NCI-H2227 (cell line): ENCODE measurements around the gene TMF1.

Experiments
- DNase-seq: peaks from one replicate; lab custom pipeline; 2025; ENCODE audit not compliant: unreplicated experiment; lab: John Stamatoyannopoulos, UW

TMF1 gene

GRCh38 chr3:69014022-69014580, 38.0 kb downstream of the TMF1 start:
- no peak for DNase-seq

GRCh38 chr3:69013253-69014021, 38.7 kb downstream of the TMF1 start, which contains the start of gene EOGT:
Gene EOGT (minus strand): TSS chr3:69013684. CDS start chr3:69009846, 3,838 bp downstream.
- DNase-seq: peak; percentile 84

- no peak for DNase-seq
Observed at GRCh38 chr3:69012800-69013252, 39.3 kb downstream of the TMF1 start.

- DNase-seq: no peak
Observed at GRCh38 chr3:69012100-69012799, 39.9 kb downstream of the TMF1 start.

DNA sequence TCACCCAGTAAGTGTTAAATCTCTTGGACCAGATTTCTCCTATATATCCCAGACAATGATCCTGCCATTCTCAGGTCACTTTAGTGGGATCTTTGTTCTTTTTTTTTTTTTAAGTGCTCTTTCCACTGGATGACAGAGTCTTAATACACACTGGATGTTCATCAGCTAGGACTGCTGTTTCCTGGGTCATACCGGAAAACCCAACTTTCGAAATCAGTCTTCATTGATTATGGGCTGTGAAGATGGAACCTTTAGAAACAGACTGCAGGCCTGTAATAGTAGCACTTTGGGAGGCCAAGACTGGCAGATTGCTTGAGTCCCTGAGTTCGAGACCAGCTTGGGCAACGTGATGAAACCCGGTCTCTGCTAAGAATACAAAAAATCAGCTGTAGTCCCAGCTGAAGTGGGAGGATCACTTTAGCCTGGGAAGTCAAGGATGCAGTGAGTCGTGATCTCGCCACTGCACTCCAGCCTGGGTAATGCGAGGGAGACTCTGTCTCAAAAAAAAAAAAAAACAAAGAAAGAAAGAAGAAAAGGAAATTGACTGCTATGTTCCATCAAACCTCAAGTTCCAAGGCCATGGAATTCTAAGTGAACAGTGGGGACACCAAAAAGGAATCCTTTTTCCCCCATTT, 40.9 kb downstream of the TMF1 start:
- no peak for DNase-seq

DNA sequence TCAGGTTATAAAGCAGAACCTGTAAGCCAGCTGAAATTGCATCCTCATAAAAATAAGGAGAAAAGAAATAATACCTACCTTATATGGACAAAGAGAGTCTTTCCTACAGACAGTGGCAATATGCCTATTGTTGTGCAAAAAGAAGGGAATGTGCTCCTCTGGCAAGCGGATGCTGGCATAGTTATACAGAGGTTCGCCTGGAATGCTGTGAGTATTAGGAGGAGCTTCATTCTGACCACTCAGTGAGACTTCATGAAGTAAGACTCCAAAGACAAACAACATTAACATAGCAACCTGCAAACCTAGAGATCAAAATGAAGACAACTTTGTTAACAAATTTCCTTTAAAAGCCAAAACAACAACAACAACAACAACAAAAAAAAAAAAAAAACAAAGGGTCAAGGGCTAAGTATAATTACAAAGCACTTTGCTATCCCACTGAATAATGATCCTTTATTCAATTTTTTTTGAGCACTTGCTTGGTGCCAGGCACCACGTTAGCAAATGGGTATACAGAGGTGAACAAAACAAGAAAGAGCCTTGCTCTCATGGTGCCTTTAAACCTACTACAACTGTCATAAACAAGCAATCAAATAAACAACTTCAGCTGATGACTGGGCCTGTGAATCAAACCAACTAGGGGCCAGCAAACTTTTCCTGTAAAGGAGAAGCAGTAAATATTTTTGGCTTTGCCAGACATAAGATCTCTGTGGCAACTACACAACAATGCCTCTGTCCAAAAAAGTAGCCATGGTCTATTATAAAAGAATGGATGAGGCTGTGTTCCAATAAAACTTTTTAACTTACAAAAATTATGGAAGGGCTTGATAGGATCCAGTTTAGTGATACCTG, 42.3 kb downstream of the TMF1 start:
- DNase-seq: no peak

GRCh38 chr3:69008980-69009379, 43.2 kb downstream of the TMF1 start:
- DNase-seq: no peak

DNA sequence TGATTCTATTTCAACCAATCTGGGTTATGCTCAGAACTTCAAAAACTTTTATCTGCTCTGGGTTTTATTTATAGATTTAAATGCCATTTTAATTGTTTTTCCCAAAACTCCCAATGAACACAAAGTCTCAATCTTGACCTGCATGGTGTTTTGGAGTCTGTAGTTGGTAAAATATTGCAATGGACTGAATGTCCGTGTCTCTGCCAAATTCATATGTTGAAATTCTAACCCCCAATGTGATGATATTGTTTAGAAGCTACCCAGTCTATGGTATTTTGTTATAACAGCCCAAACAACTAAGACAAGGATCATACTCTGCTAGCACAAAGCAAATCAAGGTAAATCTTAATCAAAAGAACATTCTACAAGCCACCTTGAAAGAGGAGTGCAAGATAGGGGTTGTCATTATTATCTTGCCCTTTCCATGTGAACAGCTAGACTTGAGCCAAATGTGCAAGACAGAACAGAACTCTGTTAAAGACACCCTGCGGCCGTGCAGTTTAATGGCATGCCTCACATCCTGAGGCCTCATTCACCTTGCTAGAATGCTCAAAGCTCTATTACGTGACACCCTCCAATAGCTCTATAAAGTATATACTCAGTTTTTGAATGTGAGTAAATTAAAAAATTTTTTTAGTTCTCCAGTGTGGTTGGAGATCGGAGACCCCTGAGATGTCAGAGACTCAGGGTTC, 46.2 kb downstream of the TMF1 start:
- no peak for DNase-seq

GRCh38 chr3:69005071-69005790, 46.9 kb downstream of the TMF1 start:
- DNase-seq: no peak

DNA sequence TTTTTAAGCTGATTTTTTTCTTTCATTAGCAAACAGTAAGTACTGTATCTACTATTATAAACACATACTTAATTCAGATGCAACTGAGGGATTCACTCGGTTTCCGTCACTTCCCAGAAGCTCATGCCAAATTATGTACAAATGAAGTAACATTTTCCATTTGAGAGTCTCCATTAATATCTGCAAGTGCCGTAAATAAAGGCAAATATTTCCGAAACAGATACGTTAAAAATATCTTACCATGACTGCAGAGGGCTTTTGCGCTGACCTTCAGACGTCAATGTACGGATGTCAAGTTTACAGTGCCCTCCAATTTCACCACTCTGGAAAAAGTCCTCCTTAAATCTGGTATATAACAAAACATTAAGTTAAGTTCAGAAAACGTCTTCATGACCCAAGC, 48.0 kb downstream of the TMF1 start:
- DNase-seq: no peak

DNA sequence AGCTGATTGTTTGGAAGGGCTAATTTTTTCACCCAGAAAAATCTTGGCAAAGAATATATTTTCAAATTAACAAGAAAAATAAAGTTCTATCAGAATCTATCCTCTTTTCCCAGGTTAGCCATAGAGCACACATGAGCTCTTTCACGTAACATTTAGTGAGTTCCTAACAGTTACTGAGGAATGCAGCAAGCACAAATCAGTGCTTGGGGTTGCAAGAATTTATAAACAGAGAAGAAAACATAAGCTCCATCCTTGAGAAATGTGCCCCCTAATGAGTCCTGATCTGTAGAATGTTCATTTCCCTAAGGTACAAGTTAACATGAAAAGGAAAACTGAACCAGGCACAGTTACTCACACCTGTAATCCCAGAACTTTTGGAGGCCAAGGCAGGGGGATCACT, 52.5 kb downstream of the TMF1 start:
- no peak for DNase-seq

DNA sequence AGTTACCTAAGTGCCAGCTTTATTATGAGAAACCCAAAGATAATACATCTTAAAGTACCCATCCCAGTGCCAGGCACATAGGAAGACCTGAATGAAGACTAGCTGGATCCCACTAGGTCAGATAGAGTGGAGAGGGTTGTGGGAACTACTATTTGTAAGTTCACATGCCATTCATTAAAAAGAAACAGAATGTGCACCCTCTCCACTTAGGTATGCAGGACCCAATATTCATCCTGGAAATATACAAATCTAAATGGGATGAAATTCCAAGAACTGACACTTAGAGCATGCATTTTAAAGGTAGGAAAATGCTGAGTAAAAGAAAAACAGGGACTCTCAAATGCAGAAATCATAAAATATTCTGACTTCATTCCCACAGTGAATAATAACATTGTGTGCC, 53.0 kb downstream of the TMF1 start:
- no peak for DNase-seq

DNA sequence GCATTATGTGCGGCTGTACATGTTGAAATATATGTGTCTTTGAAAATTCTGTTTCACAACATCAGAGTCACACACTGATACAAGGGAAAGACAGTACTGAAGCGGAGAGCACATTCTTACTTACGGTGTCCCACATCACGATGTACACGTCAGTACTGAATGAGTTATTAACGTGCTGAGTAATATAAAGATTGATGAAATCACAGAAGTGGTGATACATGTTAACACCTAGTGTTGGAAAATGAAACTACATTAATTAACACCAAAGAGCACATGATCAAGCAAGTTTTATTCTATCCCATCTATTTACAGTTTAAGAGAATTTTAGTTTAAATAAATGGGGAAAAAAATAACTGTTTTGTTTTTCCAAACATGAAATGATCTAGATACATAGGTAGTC, 54.2 kb downstream of the TMF1 start:
- no peak for DNase-seq

DNA sequence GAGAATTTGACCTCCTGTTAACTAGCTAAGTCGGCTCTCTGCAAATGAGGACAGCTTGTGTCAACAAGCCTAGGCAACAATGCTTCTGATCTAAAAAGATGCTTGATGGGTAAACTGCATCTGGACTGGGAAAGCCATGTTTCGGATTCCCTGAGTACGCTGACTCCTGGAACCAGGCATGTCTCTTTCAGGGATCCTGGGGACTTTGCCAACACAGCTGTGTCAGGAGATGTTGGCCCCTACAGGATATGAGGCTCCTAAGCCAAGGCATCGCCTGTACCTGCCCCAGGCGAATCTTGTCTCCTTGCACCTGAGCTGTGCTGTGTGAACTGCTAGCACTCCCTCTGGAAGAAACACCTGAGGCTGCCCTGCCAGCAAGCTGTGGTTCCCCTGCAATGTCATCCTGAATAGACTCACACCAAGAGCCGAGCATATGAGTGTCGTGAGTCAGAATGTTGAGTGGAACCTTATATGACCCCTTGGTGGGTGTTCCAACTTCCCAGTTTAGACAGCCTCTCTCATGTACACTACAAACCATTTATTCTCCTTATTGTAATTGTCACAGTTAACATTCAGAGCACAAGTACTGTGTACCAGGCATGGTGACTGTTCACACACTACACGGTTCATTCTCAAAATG, 55.7 kb downstream of the TMF1 start:
- peak; percentile 3 for DNase-seq

GRCh38 chr3:68988740-68989139, 63.4 kb downstream of the TMF1 start:
- no peak for DNase-seq

DNA sequence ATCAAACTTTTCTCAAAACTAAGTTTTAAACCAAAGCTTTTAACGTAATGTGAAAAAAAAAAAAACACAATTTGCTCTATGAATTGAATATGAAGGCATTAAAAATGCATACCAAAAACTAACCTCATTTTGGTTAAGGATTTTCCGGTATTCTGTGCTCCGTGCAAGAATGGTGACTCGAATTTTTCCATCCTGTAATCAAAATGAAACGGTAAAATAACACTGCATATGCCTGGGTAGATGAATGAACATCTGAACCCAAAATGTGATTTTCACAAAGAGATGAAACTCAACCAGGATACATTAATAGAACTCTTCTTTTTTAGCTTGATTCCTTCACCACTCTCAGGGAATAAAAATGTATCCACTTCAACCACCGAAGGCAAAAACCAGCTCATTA, 64.8 kb downstream of the TMF1 start:
- DNase-seq: no peak

DNA sequence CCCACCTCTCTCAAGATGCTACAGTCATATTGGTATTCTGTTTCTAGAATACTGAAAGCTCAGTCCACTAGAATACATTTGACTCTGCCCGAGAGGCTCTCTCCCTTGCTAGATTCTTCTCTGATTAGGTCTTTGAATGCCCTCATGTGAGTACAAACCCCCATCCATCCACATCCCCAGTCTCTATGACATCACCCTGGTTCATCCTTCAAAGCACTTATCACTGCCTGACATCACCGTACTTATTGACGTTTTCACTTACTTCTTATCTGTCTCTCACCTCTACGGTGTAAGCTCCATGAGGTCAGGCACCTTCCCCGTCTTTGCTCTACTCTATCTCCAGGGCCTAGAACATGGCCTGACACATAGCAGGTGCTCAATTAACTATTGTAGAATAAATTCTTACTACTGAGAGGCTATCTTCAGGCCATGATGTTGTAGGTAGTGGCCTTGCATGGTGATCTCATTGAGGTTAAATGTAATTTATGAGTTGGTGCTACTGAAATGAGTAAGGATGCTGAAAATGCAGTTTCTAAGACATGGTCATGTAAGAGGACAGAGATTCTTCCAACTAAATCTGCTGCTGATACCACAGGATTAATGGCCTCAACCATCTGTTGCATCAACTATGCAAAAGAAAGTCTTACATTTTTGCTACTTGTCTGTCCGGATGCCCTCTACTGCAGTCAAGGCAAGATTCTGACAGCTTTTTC, 65.5 kb downstream of the TMF1 start:
- no peak for DNase-seq

DNA sequence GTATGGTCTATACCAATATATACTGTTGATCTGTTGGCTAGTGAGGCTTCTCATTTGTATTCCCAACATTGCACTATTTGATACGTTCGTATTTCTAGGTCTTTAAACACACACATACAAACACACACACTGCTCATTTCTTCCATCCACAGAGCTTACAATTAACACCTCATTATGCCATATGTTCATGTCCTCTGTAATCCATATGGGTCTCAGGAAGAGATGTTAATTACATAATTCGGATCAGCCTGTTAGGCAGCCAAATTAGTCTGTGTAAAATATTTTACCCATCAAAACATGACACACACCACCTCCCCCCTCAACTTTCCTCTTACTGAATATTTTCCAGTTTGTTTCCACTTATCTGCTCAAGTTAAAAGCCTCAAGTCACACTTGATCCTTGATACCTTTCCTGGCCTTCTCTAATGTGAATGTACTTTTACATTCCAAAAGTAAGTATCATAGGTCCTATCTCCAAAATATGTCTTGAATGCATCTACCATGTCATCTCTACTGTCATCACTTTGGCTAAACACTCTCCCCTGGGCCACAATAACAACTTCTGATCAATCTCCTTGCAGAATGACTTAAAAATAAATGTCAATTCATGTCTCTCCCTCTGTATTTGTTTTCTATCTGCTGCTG, 66.9 kb downstream of the TMF1 start:
- no peak for DNase-seq
